Measurements from ENCODE around the gene TBC1D20.
A peak's percentile ranks its signal among the peaks of the same experiment; 100 is the strongest.

Gene TBC1D20

DNA sequence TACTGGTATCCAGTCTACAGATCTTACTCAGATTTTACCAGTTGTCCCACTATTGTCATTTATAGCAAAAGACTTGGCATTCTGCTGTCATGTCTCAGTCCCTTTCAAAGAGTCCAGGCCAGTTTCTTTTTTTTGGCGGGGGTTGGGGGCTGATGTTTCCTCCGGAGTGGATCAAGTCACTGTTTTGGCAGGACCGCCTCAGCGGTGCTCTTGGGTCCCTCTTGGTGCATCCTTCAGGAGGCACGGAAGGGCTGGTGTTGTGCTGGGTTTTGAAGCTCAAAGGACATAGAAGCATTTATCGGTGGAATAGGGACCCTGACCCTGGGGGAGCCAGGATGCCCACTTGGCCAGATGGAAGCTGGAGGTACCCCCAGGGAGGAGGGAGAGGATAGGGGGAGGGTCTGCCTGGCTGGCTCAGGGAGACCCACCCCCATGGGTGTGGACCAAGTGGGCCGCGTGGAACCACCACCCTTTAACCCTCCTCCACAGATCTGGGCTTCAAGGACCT lies 43.4 kb downstream of the TBC1D20 start:
- no peak for DNase-seq

DNA sequence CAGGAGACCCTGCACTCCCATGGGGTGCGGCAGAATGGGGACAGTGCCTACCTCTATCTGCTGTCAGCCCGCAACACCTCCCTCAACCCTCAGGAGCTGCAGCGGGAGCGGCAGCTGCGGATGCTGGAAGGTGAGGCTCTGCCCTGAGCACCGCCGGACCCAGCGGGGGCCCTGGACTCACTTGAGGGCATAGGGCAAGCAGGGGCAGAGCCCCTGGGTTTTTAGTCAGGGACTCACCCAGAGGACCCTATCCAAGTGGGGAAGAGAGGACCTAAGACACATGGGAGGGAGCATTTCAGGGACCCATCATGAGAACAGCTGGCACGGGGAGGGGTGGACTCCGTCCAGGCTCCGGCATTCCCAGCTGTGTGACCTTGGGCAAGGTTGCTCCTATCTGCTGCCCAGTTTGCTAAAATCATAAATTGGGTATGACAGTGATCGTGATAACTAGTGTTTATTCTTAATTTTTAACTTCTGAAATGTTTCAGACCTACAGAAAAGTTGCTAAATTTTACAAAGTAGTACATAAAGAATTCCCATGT lies 44.5 kb downstream of the TBC1D20 start:
- no peak for DNase-seq

DNA sequence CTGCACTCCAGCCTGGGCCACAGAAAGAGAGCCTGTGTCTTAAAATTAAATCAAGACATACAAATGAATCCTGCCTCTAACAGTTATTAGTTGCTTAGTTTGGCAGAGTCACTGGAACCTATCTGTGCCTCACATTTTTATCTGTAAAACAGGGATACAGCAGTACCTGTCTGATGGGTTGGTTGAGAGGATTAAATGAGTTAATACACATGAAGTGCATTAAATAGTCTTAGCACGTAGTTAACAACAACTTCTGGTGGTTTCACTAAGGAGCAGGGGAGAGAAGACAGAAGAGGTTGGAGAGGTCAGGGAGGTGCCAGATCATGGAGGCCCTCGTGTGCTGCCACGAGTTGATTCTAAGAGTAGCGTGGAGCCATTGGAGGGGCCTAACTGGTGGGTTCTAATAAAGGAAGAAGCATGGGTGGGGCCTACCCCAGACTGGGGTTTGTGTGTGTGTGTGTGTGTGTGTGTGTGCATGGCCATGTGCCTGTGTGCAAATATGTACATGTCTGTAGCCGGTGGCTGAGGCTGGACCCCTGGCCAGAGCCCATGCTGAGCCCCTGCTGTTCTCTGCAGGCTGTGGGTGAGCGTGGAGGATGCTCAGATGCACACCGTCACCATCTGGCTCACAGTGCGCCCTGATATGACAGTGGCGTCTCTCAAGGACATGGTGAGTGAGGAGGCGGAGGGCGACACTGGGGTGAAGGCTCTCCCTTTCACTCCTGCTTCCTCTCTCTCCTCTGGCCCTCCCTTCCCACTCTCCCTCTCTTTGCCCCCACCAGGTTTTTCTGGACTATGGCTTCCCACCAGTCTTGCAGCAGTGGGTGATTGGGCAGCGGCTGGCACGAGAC lies 45.2 kb downstream of the TBC1D20 start:
- DNase-seq: no peak

DNA sequence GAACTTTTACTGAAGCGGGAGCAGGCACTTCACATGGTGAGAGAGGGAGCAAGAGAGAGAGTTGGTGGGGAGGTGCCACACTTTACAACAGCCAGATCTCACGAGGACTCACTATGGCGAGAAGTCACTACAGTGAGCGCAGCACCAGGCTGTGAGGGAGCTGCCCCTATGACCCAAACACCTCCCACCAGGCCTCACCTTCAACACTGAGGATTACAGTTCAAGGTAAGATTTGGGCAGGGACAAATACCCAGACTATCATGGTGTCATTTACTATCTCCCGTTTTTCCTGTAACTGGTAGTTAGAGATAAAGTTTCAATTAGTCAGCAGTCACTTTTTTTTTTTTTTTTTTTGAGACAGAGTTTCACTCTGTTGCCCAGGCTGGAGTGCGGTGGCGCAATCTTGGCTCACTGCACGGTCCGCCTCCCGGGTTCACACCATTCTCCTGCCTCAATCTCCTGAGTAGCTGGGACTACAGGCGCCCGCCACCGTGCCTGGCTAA lies 46.5 kb downstream of the TBC1D20 start:
- no peak for DNase-seq

DNA sequence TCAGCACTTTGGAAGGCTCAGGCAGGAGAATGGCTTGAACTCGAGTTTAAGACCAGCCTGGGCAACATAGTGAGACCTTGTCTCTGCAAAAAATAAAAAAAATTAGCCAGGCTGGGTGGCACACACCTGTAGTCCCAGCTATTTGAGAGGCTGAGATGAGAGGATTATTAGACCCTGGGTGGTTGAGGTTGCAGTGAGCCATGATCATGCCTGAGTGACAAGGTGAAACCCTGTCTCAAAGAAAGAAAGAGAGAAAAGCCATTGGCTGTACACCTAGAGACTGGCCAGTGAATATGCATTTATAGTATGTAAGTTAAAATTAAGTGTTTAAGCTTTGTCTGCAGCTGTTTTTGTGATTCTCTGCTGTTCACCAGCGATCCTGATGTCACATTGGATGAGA lies 48.2 kb downstream of the TBC1D20 start:
- no peak for DNase-seq

DNA sequence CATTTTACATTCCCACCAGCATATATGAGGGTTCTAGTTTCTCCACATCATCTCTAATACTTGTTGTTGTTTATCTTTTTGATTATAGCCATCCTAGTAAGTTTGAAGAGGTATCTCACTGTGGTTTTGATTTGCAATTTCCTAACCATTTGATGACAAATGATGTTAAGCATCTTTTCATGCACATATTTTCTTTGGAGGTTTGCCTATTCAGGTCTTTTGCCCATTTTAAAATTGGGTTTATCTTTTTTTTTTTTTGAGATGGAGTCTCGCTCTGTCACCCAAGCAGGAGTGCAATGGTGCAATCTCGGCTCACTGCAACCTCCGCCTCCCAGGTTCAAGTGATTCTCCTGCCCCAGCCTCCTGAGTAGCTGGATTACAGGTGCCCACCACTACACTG lies 50.3 kb downstream of the TBC1D20 start:
- no peak for DNase-seq

DNA sequence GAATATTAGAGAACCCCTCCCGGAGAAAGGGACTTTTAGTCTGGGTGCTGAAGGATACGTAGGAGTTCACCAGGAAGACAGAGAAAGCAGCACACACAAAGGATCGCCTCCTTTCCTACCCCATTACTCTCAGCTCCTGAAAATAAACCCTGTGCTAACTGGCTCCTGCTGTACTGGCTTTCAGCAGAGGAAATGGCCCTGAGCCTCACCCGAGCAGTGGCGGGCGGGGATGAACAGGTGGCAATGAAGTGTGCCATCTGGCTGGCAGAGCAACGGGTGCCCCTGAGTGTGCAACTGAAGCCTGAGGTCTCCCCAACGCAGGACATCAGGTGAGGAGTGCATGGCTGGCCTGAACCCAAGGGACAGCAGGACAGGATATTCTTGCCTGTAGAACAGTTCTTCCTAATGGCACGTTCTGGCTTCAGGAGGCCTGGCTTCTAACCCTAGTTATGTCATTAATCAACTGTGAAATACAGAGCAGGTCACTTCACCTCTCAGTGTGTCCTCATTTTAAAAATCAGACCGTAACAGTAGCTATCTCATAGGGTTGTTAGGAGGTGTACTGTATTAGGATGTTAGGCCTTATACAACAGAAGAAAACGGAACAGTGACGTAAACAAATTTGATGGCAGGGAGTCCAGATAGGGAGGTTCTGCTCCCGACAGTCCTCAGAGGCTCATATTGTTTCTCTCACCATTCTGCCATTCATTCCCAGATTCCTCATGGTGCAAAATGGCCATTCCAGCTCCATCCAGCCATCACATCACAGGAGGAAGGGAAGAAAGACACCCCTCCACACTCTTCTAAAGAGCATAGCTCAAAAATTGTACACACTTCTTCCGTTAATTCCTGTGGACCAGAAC lies 52.4 kb downstream of the TBC1D20 start:
- DNase-seq: no peak

DNA sequence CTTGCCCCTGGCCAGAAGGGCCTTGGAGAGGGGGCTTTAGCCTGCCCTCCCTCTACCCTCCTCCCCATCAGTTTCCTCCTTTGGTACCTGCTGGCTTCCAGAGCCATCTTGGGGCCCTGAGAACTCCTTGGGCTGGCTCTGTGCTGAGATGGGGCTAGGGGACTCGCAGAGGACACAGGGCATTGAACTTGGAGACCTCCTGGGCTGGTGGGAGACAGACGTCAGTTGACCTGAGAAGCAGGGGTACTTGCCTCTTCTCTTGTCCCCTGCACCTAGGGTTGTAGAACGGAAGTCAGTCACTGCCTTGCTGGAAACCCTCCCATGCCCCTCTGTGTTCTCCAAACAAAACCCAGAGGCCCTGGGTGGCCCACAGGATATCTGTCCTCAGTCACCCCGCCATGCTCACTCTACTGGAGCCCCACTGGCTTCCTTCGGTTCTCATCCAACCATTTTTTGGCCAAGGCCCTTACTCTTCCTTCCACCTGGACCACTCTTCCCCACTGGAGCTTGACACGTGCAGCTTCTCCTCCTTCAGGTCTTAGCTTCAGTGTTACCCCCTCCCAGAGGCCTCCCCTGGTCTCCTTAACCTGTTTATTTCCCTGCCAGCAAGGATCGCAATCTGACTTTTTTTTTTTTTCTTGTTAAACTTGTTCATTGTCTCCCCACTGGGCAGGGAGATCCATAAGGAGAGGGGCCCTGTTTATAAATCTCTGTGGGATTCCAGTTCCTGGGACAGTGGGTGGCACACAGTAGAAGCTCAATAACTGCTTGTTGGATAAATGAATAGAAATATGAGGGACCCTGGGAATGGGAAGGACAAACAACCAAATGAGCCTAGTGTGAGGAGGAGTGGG lies 53.3 kb downstream of the TBC1D20 start:
- DNase-seq: no peak

DNA sequence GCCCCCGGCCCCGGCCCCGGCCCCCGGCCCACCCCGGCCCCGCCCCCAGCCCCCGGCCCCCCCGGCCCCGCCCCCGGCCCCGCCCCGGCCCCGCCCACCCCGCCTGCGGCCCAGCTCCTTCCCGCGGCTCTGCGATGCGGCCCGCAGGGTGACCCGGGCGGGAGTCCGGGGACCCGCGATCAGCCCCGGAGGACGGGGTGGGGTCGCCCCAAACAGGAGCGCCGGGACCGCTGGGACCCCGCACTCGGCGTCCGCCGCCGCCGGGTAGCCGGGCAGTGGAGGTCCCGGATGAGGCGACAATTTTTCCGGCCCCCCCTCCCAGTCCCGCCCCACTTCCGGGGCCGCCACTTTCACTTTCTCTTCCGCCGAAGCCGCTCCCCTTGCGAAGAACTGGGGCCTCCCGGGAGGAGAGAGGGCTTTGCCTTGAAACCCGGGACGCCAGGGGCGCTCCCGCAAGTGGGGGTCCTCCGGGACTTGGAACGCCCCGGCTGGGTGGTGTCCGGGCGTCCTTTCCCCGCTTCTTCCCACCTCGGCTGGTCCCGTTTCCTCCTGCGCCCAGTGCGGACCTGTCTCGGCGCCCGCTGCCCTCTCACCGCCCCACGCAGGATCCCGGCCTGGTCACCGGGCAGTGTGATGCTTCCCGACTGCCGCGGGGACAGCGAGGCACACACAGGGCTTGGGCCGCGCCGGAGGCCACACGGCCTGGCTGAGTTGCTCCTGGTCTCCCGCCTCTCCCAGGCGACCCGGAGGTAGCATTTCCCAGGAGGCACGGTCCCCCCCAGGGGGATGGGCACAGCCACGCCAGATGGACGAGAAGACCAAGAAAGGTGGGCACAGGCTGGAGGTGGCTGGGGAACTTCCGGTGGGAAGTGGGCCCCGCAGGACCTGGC lies 54.1 kb downstream of the TBC1D20 start, which contains the start of gene RBCK1:
RBCK1 (plus strand) TSS at position 347 of the 890 bp plus-strand sequence; CDS start at position 806, 459 bp downstream.
- DNase-seq: peak; percentile 86

DNA sequence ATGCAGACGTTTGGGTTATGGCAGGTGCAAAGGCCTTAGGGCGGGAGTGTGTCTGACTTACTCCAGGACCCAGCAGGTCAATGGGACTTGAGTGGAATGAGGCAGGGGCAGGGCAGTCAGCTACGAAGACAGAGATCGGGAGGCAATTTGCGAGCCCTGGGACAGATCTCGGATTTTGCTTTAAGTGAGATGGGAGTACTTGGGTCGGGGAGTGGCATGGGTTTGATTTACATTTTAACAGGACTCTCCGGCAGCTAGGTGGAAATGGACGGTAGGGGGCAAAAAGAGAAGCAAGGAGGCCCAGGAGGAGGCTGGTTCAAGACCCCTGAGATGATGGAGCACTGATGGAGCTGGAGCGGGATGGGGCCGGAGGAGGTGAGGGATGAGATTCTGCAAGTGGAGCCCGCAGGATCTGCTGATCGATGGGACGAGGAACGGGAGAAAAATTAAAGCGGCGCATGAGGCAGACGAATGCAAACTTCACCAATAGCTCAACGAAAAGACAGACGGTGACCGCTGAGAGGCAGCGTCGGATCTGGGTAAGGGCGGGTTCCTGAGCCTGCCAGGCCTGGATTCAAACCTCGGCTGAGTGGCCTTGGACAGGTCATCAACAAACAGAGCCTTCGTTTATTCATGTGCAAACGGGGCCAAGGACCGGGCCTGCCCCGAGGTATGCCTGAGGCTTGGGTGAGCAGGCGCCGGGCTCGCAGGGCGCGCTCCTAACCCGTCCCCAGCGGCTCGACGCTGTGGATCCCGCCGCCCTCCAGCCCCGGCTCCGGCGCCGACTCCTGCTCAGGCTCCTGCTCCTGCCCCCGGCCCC lies 55.0 kb downstream of the TBC1D20 start:
- peak; percentile 58 for DNase-seq

DNA sequence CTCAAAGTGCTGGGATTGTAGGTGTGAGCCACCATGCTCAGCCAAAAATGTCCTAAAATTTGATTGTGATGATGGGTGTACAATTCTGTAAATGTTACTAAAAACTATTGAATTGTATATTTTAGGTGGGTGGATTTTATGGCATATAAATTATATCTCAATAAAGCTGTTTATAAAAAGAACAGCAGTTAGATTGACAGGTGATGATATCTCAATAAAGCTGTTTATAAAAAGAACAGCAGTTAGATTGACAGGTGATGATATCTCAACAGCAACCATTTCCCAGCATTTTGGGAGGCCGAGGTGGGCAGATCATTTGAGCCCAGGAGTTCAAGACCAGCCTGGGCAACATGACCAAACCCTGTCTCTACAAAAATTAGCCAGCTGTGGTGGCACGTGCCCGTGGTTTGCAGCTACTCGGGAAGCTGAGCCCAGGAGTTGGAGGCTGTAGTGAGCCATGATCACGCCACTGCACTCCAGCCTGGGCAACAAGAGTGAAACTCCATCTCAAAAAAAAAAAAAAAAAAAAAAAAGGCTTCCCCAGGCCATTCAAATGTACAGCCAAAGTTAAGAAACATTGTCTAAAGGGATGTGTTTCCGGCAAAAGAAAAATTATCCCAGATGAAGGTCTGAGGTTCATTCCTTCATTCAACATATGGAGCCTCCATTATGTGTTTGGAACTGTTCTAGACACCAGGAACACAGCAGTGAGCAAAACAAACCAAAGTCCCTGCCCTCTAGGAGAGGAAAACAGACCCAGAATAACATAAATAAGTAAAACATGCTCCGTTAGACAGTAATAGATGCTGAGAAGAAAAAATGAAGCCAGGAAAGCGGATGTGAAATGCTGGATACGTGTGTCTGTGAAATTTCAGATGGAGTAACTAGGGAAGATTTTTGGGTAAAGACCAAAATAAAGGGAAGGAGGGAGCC lies 55.9 kb downstream of the TBC1D20 start:
- DNase-seq: no peak

DNA sequence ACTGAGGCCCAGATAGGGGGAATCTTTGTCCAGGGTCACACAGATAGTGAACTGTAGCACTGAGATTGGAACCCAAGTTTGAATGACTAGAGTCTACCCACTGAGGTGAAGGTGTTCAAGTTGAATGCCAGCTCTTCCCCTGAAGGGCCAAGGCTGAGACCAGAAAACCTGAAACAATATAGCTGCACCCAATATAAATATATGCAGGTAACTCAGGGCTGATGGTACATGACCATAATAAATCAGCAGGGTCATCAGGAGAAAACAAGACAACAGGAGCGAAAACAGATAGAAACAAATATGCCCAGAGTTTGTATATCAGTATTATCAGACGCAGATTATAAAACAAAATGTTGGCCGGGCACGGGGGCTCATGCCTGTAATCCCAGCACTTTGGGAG lies 58.2 kb downstream of the TBC1D20 start:
- no peak for DNase-seq

DNA sequence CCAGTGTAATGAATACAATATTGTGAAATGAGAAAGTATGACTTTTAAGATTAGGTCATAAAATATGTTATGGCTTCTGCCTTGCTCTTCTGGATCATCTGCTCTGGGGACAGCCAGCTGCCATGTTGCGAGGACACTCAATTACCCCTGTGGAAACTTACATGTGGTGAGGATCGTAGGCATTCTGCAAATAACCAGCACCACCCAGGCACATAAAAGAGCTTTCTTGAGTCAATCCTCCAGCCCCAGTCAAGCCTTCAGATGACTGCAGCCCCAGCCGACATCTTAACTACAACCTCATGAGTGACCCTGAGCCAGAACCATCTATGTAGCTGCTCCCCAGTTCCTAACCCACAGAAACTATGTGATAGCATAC lies 58.8 kb downstream of the TBC1D20 start:
- no peak for DNase-seq

DNA sequence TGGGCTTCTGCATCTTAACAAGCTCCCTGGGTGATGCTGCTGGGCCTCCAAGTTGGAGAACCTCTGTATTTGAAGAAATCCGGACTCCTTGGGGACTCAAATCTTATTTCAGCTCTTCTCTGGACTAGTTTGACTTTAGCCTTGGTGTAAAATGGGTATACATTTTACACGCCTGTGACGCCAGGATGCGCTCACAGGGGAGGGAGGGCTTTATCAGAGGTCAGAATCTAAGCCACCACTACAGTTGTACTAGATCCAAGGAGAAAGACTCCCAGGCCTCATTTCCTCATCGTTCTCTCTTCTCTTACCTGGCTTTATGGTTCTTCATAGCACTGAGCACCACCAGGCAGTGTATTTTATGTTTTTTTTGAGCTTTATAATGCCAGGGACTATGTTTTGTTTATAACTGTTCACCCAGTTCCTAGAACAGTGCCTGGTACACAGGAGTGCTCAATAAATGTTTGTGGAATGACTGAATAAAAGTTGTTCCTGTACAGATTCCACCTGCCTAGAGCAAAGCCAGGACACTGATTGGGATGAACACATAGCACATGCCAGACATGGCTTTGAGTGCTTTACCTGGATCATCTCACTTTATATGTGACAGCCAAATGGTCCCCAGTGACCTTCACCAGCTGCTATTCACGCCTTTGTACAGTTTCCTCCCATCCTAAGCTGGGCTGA lies 59.3 kb downstream of the TBC1D20 start:
- no peak for DNase-seq

DNA sequence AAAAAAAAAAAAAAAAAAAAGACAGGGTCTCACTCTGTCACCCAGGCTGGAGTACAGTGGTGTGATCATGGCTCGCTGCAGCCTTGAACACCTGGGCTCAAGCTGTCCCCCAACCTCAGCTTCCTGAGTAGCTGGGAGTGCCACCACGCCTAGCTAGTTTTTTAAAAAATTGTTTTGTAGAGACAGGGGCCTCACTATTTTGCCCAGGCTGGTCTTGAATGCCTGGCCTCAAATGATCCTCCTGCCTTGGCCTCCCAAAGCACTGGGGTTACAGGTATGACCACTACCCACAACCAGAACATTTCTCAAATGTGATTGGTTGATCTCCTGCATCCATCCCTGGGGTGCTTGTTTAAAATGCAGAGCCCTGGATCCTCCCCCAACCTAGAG lies 59.8 kb downstream of the TBC1D20 start:
- no peak for DNase-seq

DNA sequence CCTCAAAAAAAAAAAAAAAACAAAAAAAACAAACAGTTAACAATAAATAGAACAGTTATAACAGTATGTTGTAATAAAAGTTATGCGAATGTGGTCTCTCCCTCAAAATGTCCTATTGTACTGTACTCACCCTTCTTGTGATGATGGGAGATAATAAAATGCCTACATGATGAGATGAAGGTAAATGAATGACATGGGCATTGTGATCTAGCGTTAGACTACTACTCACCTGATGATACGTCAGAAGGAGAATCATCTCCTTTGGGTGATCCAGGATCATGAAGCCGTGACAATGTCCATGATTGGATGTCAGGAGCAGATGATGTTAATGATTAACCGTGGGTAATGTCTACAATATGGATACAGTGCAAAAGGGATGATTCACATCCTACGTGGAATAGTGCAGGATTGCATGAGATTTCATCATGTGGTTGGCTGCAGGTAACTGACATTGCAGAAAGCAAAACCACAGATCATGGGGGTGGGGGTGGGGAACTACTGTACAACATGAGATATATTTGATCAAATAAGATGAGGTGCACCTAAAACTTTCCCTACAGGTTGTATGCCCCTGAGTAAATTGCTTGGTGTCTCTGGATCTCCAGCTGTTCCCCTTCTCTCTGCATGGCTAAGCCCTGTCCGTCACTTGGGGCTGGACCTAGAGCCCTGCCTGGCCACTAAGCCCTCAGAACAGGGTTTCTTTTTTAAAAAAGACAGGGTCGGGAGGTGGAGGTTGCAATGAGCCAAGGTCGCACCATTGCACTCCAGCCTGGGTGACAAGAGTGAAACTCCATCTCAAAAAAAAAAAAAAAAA lies 60.4 kb downstream of the TBC1D20 start:
- DNase-seq: no peak

DNA sequence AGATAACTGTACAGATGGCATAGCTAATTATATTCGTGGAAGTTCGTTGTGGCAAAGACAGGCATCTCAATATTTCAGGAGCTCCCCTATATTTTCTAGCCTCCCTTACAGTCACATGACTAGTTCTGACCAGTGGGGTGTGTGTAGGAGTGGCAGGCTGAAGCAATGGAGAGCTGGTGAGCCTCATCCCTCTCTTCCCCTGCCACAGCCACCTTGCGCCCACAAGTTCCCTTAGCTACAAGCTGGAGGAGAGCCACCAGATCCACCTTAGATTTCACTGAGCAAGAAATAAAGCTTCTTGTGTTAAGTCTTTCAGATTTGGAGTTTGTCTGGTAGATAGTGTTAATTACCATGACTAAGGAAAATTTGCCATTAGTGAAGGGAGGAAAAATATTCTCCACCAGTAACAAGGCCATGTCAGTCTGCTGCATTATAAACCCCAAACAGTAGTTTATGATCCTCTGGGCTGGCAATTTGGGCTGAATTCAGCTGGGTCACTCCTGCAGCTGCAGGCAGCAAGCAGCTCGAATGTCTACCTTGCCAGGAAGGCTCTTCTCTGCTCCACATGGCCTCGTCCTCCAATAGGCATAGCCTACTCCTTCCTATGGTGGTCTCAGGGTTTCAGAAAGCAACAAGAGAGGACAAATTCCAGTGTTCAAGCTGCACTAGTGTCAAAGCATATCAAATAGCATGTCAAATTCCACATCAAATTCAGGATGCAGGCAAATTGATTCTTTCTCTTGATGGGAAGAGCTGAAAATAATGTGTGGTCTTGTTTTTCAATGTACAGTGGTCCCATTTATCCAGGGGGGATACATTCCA lies 61.7 kb downstream of the TBC1D20 start:
- no peak for DNase-seq

Data from activated gamma-delta T cell treated with Interleukin-2 at 50 U/mL for 16 hours (primary cell).